GM23338 (cell line): ENCODE measurements around the gene C2orf92. TPM values are rescaled to one million over a fixed set of nuclear protein-coding genes. Genes with fewer than 3 reads are reported as not detected.

Experiments
- ATAC-seq: fragments of 200-7000 bp; cut with Tn5 transposase; 3 replicates; pipeline ENCODE4 v1.9.1; 2020
- DNase-seq: peaks from one replicate; pipeline ENCODE4 v3.0.0-alpha.2; 2015; ENCODE audit warnings: low spot score
- H2AFZ ChIP-seq: fragments of 200-600 bp; sonication (generic); 2 replicates; pipeline ENCODE4 v1.8.0; 2016; ENCODE audit warnings: antibody characterized with exemption, mild to moderate bottlenecking, moderate library complexity
- H3F3A ChIP-seq: fragments of 200-600 bp; sonication (generic); replicated peaks from 2 replicates; pipeline ENCODE4 v1.8.0; 2017; ENCODE audit warnings: antibody characterized with exemption, mixed run types, low read depth
- H3K27ac ChIP-seq: fragments of 200-600 bp; sonication (generic); 2 replicates; pipeline ENCODE4 v1.6.1; 2016; ENCODE audit warnings: low read depth
- H3K27me3 ChIP-seq: fragments of 200-600 bp; sonication (generic); 2 replicates; pipeline ENCODE4 v1.8.0; 2016; ENCODE audit warnings: mild to moderate bottlenecking, mixed run types, moderate library complexity; ENCODE audit not compliant: insufficient read depth
- H3K36me3 ChIP-seq: fragments of 200-600 bp; sonication (generic); 2 replicates; pipeline ENCODE4 v1.8.0; 2016; ENCODE audit warnings: mild to moderate bottlenecking; ENCODE audit not compliant: insufficient read depth
- H3K4me1 ChIP-seq: fragments of 200-600 bp; sonication (generic); 2 replicates; pipeline ENCODE4 v1.8.0; 2016; ENCODE audit warnings: mild to moderate bottlenecking, moderate library complexity; ENCODE audit not compliant: insufficient read depth
- H3K4me2 ChIP-seq: fragments of 200-600 bp; sonication (generic); 2 replicates; pipeline ENCODE4 v1.7.1; 2017; ENCODE audit warnings: mixed run types
- H3K4me3 ChIP-seq: fragments of 200-600 bp; sonication (generic); 2 replicates; pipeline ENCODE4 v1.6.1; 2016; ENCODE audit warnings: mixed run types
- H3K79me2 ChIP-seq: fragments of 200-600 bp; sonication (generic); replicated peaks from 2 replicates; pipeline ENCODE4 v1.8.0; 2017; ENCODE audit warnings: mild to moderate bottlenecking; ENCODE audit not compliant: insufficient read depth
- H3K9me2 ChIP-seq: fragments of 200-600 bp; sonication (generic); 2 replicates; pipeline ENCODE4 v1.8.0; 2017; ENCODE audit not compliant: insufficient read depth
- H4K20me1 ChIP-seq: fragments of 200-600 bp; sonication (generic); replicated peaks from 2 replicates; pipeline ENCODE4 v1.8.0; 2017; ENCODE audit warnings: mild to moderate bottlenecking; ENCODE audit not compliant: insufficient read depth
- H3K27ac Mint-ChIP-seq: 2 replicates; pipeline ENCODE4 v1.8.0; 2020; ENCODE audit warnings: inconsistent platforms, mild to moderate bottlenecking, moderate library complexity, mixed read lengths
- H3K27me3 Mint-ChIP-seq: 3 replicates; pipeline ENCODE4 v1.8.0; 2022; ENCODE audit warnings: low read depth, mild to moderate bottlenecking, moderate library complexity, mixed read lengths, inconsistent platforms; ENCODE audit not compliant: insufficient read depth, poor library complexity
- H3K36me3 Mint-ChIP-seq: 3 replicates; pipeline ENCODE4 v1.8.0; 2021; ENCODE audit warnings: low read depth, mild to moderate bottlenecking, inconsistent platforms, moderate library complexity, mixed read lengths
- H3K4me1 Mint-ChIP-seq: 3 replicates; pipeline ENCODE4 v1.8.0; 2020; ENCODE audit warnings: mild to moderate bottlenecking, inconsistent platforms, mixed read lengths
- H3K4me3 Mint-ChIP-seq: 3 replicates; pipeline ENCODE4 v1.8.0; 2021; ENCODE audit warnings: moderate library complexity, mild to moderate bottlenecking, inconsistent platforms, mixed read lengths
- H3K9me3 Mint-ChIP-seq: 3 replicates; pipeline ENCODE4 v1.8.0; 2020; ENCODE audit warnings: moderate library complexity, mild to moderate bottlenecking, inconsistent platforms, mixed read lengths
- CREB1 ChIP-seq: fragments of 250-450 bp; sonication (Bioruptor Pico); IDR thresholded peaks from 2 replicates; pipeline ENCODE4 v1.5.0; 2020; ENCODE audit warnings: low read depth, mild to moderate bottlenecking, moderate library complexity
- ETS1 ChIP-seq: IDR thresholded peaks from 2 replicates; pipeline ENCODE4 v1.6.1; 2016; ENCODE audit warnings: antibody characterized with exemption
- EZH2 ChIP-seq: fragments of 200-600 bp; sonication (generic); IDR thresholded peaks from one replicate; pipeline ENCODE4 v1.8.0; 2017; ENCODE audit warnings: antibody characterized with exemption, mild to moderate bottlenecking, low read depth; ENCODE audit not compliant: unreplicated experiment
- EZH2phosphoT487 ChIP-seq: fragments of 200-600 bp; sonication (generic); IDR thresholded peaks from one replicate; pipeline ENCODE4 v1.8.1; 2018; ENCODE audit warnings: antibody characterized with exemption; ENCODE audit not compliant: unreplicated experiment
- JUNB ChIP-seq: IDR thresholded peaks from one replicate; pipeline ENCODE4 v1.6.1; 2016; ENCODE audit warnings: antibody characterized with exemption; ENCODE audit not compliant: unreplicated experiment
- NANOG ChIP-seq: IDR thresholded peaks from 2 replicates; pipeline ENCODE4 v1.6.1; 2016; ENCODE audit warnings: antibody characterized with exemption, borderline replicate concordance
- POLR2AphosphoS5 ChIP-seq: IDR thresholded peaks from 2 replicates; pipeline ENCODE4 v1.6.1; 2016; ENCODE audit warnings: antibody characterized with exemption, low read depth
- REST ChIP-seq: IDR thresholded peaks from one replicate; pipeline ENCODE4 v1.6.1; 2018; ENCODE audit warnings: antibody characterized with exemption; ENCODE audit not compliant: unreplicated experiment
- STAT1 ChIP-seq: IDR thresholded peaks from one replicate; pipeline ENCODE4 v1.6.1; 2016; ENCODE audit warnings: antibody characterized with exemption; ENCODE audit not compliant: unreplicated experiment
- ZNF114 ChIP-seq: fragments of 250-450 bp; sonication (Bioruptor Pico); IDR thresholded peaks from 2 replicates; pipeline ENCODE4 v1.5.0; 2020; ENCODE audit warnings: mild to moderate bottlenecking, moderate library complexity
- ZNF331 ChIP-seq: fragments of 250-450 bp; sonication (Bioruptor Pico); IDR thresholded peaks from 2 replicates; pipeline ENCODE4 v1.5.0; 2020; ENCODE audit warnings: low read depth, mild to moderate bottlenecking, moderate library complexity
- polyA plus RNA-seq: library from polyadenylated mRNA; unstranded; fragments of >200 nt; fragmentation: Nextera tagmentation; extraction: Ambion mirVana; gene quantifications from 2 replicates; pipeline ENCODE4 v1.2.1, GENCODE V29; 2016
- total RNA-seq: library from RNA; depleted of rRNA; stranded (reverse); fragments of >200 nt; shearing (Covaris generic); gene quantifications from 2 replicates; pipeline ENCODE4 v1.2.3, GENCODE V29; 2014
- TF ChIP-seq, protein P1 (sequence below), 2 experiments: fragments of 200-600 bp in 1 of 2; sonication (generic) in 1 of 2; conservative IDR thresholded peaks; 2 replicates each; pipeline versions ENCODE4 v1.5.1 to v1.6.1; 2016 to 2017; ENCODE audit warnings: antibody characterized with exemption in 2 of 2, low read depth in 2 of 2, mild to moderate bottlenecking in 2 of 2, moderate library complexity in 1 of 2

Gene C2orf92
- total and polyA plus RNA-seq, 2 experiments from 2014 or later: 1.7 to 2.6 TPM

DNA sequence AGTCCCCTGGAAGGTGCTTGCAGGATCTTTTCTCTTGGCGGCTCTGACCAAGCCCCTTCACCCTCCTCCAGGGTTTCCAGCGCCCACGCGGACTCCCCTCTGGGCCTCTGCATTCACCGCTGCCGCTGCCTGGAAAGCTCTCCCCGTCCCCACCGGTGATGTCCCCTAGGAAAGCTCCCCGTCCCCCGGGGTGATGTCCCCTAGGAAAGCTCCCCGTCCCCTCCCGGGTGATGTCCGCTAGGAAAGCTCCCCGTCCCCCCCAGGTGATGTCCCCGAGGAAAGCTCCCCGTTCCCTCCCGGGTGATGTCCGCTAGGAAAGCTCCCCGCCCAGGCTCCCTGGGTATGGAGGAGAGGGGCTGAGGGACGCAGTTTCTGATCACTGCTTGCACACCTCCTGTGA lies 71.7 kb downstream of the C2orf92 start (continued):
- TF ChIP-seq REST (no peak), EZH2 (no peak), STAT1 (no peak), ETS1 (no peak)

GRCh38 chr2:97741686-97742085 lies 72.2 kb downstream of the C2orf92 start:
- Mint-ChIP-seq H3K4me3 (no peak overlapping the region), H3K27me3 (peaks cover 21% of the 10 kb centered on the region), H3K4me1 (peaks cover 4% of the 10 kb centered on the region; the same call in 2 of the 3 replicates), H3K36me3 (no peaks in the 10 kb centered on the region), H3K9me3 (no peaks in the 10 kb centered on the region), H3K27ac (no peak overlapping the region)
- Histone ChIP-seq H3K27me3 (no peaks in the 10 kb centered on the region), H3K9me2 (0 out of 2 replicates have a peak, but pooled peaks cover 4% of the 10 kb centered on the region), H3K79me2 (no peaks in the 10 kb centered on the region), H4K20me1 (no peaks in the 10 kb centered on the region), H3K4me3 (no peak overlapping the region), H3K36me3 (no peaks in the 10 kb centered on the region), H3K4me2 (no peak overlapping the region), H3K27ac (no peak overlapping the region), H3K4me1 (no peaks in the 10 kb centered on the region), H3F3A (no peaks in the 10 kb centered on the region), H2AFZ (no peak overlapping the region)
- no peak for ATAC-seq
- DNase-seq: no peak
- no peak for TF ChIP-seq EZH2
- TF ChIP-seq JUNB: no peak
- no peak for TF ChIP-seq POLR2AphosphoS5
- TF ChIP-seq CREB1 (CRISPR knock-in tag): no peak
- TF ChIP-seq STAT1: no peak
- no peak for TF ChIP-seq ZNF331
- TF ChIP-seq, protein P1, sequence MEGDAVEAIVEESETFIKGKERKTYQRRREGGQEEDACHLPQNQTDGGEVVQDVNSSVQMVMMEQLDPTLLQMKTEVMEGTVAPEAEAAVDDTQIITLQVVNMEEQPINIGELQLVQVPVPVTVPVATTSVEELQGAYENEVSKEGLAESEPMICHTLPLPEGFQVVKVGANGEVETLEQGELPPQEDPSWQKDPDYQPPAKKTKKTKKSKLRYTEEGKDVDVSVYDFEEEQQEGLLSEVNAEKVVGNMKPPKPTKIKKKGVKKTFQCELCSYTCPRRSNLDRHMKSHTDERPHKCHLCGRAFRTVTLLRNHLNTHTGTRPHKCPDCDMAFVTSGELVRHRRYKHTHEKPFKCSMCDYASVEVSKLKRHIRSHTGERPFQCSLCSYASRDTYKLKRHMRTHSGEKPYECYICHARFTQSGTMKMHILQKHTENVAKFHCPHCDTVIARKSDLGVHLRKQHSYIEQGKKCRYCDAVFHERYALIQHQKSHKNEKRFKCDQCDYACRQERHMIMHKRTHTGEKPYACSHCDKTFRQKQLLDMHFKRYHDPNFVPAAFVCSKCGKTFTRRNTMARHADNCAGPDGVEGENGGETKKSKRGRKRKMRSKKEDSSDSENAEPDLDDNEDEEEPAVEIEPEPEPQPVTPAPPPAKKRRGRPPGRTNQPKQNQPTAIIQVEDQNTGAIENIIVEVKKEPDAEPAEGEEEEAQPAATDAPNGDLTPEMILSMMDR (conservative IDR thresholded peaks at IDR 0.05; ENCODE audit: low read depth in 2 of 2): no peak
- no peak for TF ChIP-seq ZNF114 (CRISPR knock-in tag)
- no peak for TF ChIP-seq REST
- TF ChIP-seq NANOG: no peak
- no peak for TF ChIP-seq EZH2phosphoT487
- no peak for TF ChIP-seq ETS1
